HG02885 (cell line): ENCODE data around the gene IL22RA1.

Experiments used
- ATAC-seq: cut with Tn5 transposase; IDR thresholded peaks from one replicate; pipeline ENCODE4 v1.9.1; 2021; ENCODE audit warnings: mild to moderate bottlenecking; ENCODE audit not compliant: unreplicated experiment, poor library complexity

The IL22RA1 gene

GRCh38 chr1:24142546-24143534 is at the start of gene IL22RA1:
TSS of gene IL22RA1 (minus strand) at chr1:24143140. CDS start at chr1:24143082, 58 bp downstream.
- no peak for ATAC-seq

- no peak for ATAC-seq
Observed at GRCh38 chr1:24191860-24192259, 48.9 kb upstream of the IL22RA1 start.

- ATAC-seq = peak; percentile 56
Observed at GRCh38 chr1:24190983-24191461, 48.1 kb upstream of the IL22RA1 start.

- no peak for ATAC-seq
Observed at GRCh38 chr1:24189528-24189927, 46.6 kb upstream of the IL22RA1 start.

GRCh38 chr1:24186993-24187790 is 44.3 kb upstream of the IL22RA1 start, which contains the start of gene IFNLR1:
TSS of gene IFNLR1 (minus strand) at chr1:24187289. CDS start at chr1:24187248, 41 bp downstream.
- peak; percentile 59 for ATAC-seq

GRCh38 chr1:24186711-24186992 is 43.7 kb upstream of the IL22RA1 start:
- ATAC-seq = no peak

GRCh38 chr1:24186031-24186710 is 43.2 kb upstream of the IL22RA1 start:
- ATAC-seq = no peak

- ATAC-seq = no peak
Observed at GRCh38 chr1:24185076-24185475, 42.1 kb upstream of the IL22RA1 start.

GRCh38 chr1:24182061-24182460 is 39.1 kb upstream of the IL22RA1 start:
- ATAC-seq = no peak

GRCh38 chr1:24181619-24182018 is 38.7 kb upstream of the IL22RA1 start:
- ATAC-seq = no peak

GRCh38 chr1:24180676-24181075 is 37.7 kb upstream of the IL22RA1 start:
- no peak for ATAC-seq

GRCh38 chr1:24179251-24179840 is 36.4 kb upstream of the IL22RA1 start:
- ATAC-seq = no peak

- no peak for ATAC-seq
Observed at GRCh38 chr1:24178407-24178806, 35.5 kb upstream of the IL22RA1 start.

- no peak for ATAC-seq
Observed at GRCh38 chr1:24177161-24177560, 34.2 kb upstream of the IL22RA1 start.

- ATAC-seq = no peak
Observed at GRCh38 chr1:24175033-24175755, 32.3 kb upstream of the IL22RA1 start.

- ATAC-seq = no peak
Observed at GRCh38 chr1:24173638-24174575, 31.0 kb upstream of the IL22RA1 start.

GRCh38 chr1:24172598-24172997 is 29.7 kb upstream of the IL22RA1 start:
- ATAC-seq = no peak

- no peak for ATAC-seq
Observed at GRCh38 chr1:24169286-24169685, 26.3 kb upstream of the IL22RA1 start.
